Uterus (tissue), 4 donors: ENCODE data around the gene EPHA10. TPM values are rescaled to one million over a fixed set of nuclear protein-coding genes. Genes with fewer than 3 reads are reported as not detected.

Experiments used
- DNase-seq, 2 donors: peaks; one replicate each; pipeline ENCODE4 v3.0.0-alpha.2; 2019 to 2020
- H3K27ac ChIP-seq, 2 donors: fragments of 200-600 bp; sonication (generic); 1 replicate in 1 of 2; 2 replicates in 1 of 2; pipeline ENCODE4 v1.5.1; 2016 to 2018
- H3K27me3 ChIP-seq, 2 donors: fragments of 200-600 bp; sonication (generic); one replicate each; pipeline ENCODE4 v1.5.1; 2018 to 2019; ENCODE audit warnings: control low read depth in 1 of 2
- H3K36me3 ChIP-seq, 2 donors: fragments of 200-600 bp; sonication (generic); one replicate each; pipeline ENCODE4 v1.5.1; 2019; ENCODE audit warnings: control low read depth in 1 of 2
- H3K4me1 ChIP-seq, 2 donors: fragments of 200-600 bp; sonication (generic); one replicate each; pipeline ENCODE4 v1.5.1; 2018 to 2019; ENCODE audit warnings: control low read depth in 1 of 2
- H3K4me3 ChIP-seq, 2 donors: fragments of 200-600 bp; sonication (generic); 1 replicate in 1 of 2; 2 replicates in 1 of 2; pipeline ENCODE4 v1.5.1; 2018 to 2019; ENCODE audit warnings: mild to moderate bottlenecking in 1 of 2
- H3K9me3 ChIP-seq, 2 donors: fragments of 200-600 bp; sonication (generic); one replicate each; pipeline ENCODE4 v1.5.1; 2019; ENCODE audit warnings: control low read depth in 1 of 2
- POLR2A ChIP-seq, 2 donors: fragments of 450-650 bp; IDR thresholded peaks; one replicate each; pipeline ENCODE4 v1.6.1; 2016; ENCODE audit warnings: antibody characterized with exemption in 2 of 2, mild to moderate bottlenecking in 1 of 2, moderate library complexity in 1 of 2
- intact Hi-C: fragments of 100-400 bp; cut with DNase I; formaldehyde crosslinking; loops from one replicate; pipeline ENCODE4 v1.15.1; 2023; ENCODE audit warnings: low total_unique reads
- total RNA-seq, 4 donors: library from RNA; depleted of rRNA in 3 of 4; stranded (reverse); fragments of >200 nt in 3 of 4; gene quantifications; one replicate each; pipeline versions ENCODE4 v1.1.0 to v1.2.4, GENCODE V29; 2014 to 2023
- TF ChIP-seq, protein P1 (sequence below), 4 experiments: fragments of 200-600 bp in 2 of 4; fragments of 450-650 bp in 2 of 4; sonication (generic) in 2 of 4; IDR thresholded peaks; one replicate each; pipeline ENCODE4 v1.5.1; 2016 to 2019; ENCODE audit warnings: antibody characterized with exemption in 4 of 4, mild to moderate bottlenecking in 2 of 4, moderate library complexity in 1 of 4
- donor health status: DM: yes; HTN: yes; CAD: no.

Gene EPHA10
- total RNA-seq, 4 donors from 2014 or later = 0.41 to 0.67 TPM; not detected in 2

- Histone ChIP-seq H3K36me3 (no peaks in the 10 kb centered on the region), H3K27me3 (no peaks in the 10 kb centered on the region), H3K27ac (peak overlapping the region; percentile 84 to 87), H3K4me1 (peaks cover 15 to 21% of the 10 kb centered on the region in 2 donors), H3K4me3 (no peak overlapping the region), H3K9me3 (no peaks in the 10 kb centered on the region)
- no peak for DNase-seq
- intact Hi-C loops = loop anchor here (5.0 kb wide), 1 partner anchor 71 kb away; no protein-coding TSS in a partner anchor
- no peak for TF ChIP-seq POLR2A (IDR thresholded peaks at IDR 0.05)
- TF ChIP-seq, protein P1, sequence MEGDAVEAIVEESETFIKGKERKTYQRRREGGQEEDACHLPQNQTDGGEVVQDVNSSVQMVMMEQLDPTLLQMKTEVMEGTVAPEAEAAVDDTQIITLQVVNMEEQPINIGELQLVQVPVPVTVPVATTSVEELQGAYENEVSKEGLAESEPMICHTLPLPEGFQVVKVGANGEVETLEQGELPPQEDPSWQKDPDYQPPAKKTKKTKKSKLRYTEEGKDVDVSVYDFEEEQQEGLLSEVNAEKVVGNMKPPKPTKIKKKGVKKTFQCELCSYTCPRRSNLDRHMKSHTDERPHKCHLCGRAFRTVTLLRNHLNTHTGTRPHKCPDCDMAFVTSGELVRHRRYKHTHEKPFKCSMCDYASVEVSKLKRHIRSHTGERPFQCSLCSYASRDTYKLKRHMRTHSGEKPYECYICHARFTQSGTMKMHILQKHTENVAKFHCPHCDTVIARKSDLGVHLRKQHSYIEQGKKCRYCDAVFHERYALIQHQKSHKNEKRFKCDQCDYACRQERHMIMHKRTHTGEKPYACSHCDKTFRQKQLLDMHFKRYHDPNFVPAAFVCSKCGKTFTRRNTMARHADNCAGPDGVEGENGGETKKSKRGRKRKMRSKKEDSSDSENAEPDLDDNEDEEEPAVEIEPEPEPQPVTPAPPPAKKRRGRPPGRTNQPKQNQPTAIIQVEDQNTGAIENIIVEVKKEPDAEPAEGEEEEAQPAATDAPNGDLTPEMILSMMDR (IDR thresholded peaks at IDR 0.05) = no peak
Measured at GRCh38 chr1:37677808-37678207, 87.1 kb downstream of the EPHA10 start.

DNA sequence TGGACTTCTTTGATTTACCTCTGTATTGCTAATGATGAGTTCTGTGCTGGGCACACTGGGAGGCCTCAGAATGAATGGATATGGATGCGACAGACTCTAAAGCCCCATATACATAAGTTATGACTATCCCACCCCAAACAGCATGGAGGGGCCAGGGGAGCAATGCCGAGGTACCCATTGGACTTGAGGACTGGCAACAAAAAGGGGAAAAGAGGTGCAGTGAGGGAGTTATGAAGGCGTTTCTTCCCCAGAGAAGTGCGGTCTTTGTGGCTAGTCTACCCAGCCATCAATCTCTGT, 87.8 kb downstream of the EPHA10 start:
- Histone ChIP-seq H3K27me3 (no peaks in the 10 kb centered on the region), H3K27ac (peak overlapping the region; percentile 84 to 87), H3K4me3 (no peak overlapping the region), H3K9me3 (no peaks in the 10 kb centered on the region), H3K4me1 (peaks cover 15 to 21% of the 10 kb centered on the region in 2 donors), H3K36me3 (no peaks in the 10 kb centered on the region)
- DNase-seq = no peak
- TF ChIP-seq POLR2A (IDR thresholded peaks at IDR 0.05) = no peak
- TF ChIP-seq, protein P1 (IDR thresholded peaks at IDR 0.05) = no peak
- intact Hi-C loops = loop anchor here (5.0 kb wide), 1 partner anchor 70 kb away; no protein-coding TSS in a partner anchor

DNA sequence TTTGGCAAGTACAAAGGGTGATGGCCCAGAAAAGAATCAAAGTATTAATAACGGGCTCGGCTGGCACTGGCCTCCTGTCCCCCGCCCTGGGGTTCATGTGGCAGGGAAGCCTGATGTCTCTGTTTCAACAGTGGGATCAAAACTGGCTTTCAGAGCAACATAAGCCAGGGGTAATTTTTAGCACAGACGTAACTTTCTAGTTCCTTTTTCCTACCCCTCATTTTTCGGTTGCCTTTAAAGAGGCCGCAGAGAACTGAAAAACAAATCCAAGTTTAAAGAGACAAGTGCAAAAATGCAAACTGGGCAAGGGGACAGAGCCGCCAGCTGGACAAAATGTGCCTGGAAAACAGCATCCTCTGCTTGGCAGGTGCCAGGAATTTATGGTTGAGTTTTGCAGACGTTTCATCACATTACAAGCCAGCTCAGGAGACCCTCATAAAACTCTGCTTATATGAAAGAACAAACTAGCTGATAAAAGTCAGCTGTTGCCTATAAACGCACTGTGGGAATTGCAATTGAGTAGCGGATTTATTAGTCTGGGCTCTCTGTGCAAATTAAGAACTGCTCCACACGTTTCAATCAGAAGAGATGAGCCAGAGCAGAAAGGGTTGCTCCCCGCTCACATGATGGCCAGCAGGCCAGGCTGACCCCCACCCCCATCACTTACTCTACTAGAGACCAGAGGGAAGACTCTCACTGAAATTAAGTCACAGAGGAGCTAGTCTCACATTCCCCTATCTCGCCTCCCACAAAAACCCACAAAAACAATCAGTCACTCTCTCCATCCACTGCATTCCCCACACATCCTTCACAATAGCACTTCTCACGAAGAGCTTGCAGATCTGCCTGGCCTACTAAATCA, 88.4 kb downstream of the EPHA10 start:
- H3K4me3 ChIP-seq = no peak overlapping the region
- TF ChIP-seq, protein P1 (IDR thresholded peaks at IDR 0.05) = peak in 2 of 4 experiments; percentile 24 to 28
- TF ChIP-seq POLR2A (IDR thresholded peaks at IDR 0.05) = no peak
- H3K27ac ChIP-seq = peak overlapping the region; percentile 84 to 87
- H3K4me1 ChIP-seq = peaks cover 15 to 21% of the 10 kb centered on the region in 2 donors
- intact Hi-C loops = loop anchor here (5.0 kb wide), 1 partner anchor 69 kb away; no protein-coding TSS in a partner anchor
- H3K9me3 ChIP-seq = no peaks in the 10 kb centered on the region
- no peaks in the 10 kb centered on the region for H3K27me3 ChIP-seq
- no peaks in the 10 kb centered on the region for H3K36me3 ChIP-seq
- DNase-seq = peak; percentile 84 to 85

GRCh38 chr1:37673920-37674319, 91.0 kb downstream of the EPHA10 start:
- DNase-seq = no peak
- Histone ChIP-seq H3K36me3 (no peaks in the 10 kb centered on the region), H3K27me3 (no peaks in the 10 kb centered on the region), H3K4me3 (no peak overlapping the region), H3K4me1 (peaks cover 15 to 21% of the 10 kb centered on the region in 2 donors), H3K9me3 (no peaks in the 10 kb centered on the region), H3K27ac (no peak overlapping the region)
- TF ChIP-seq, protein P1 (IDR thresholded peaks at IDR 0.05) = no peak
- no peak for TF ChIP-seq POLR2A (IDR thresholded peaks at IDR 0.05)
- intact Hi-C loops = no loop called here

DNA sequence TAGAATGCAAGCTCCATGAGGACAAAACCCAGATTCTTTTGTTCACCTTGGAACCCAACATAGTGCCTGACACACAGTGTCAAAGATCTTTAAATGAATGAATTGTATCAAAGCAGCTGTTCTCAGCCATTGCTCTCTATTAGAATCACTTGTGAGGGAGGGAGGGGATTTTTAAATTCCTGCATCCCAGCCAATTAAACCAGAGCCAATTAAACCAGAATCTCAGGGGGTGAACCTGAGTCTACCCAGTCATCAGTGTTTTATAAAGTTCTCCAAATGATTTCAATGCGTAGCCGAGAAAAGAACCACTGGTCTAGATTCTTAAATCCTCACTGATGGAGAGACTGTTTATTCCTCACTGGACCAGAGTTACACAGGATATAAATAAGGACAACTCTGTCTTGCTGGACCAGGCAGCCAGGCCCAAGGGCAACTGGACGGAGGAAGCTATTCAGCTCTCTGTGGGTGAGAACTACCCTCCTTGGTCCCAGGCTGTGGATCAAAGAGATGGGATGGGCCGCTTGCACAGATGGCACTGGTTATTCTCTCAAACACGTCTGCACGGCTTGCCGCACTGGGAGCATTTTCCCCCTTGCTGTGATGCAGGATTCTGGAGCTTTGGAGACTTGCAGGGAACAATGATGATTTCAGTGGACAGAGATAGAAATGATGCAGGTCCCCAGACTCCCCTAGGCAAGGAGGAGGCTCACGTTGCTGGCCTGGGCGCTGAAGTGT, 92.6 kb downstream of the EPHA10 start:
- DNase-seq = no peak
- Histone ChIP-seq H3K27me3 (no peaks in the 10 kb centered on the region), H3K36me3 (no peaks in the 10 kb centered on the region), H3K27ac (no peak overlapping the region), H3K4me1 (peaks cover 12 to 16% of the 10 kb centered on the region in 2 donors), H3K4me3 (no peak overlapping the region), H3K9me3 (no peaks in the 10 kb centered on the region)
- intact Hi-C loops = no loop called here
- TF ChIP-seq, protein P1 (IDR thresholded peaks at IDR 0.05) = no peak
- no peak for TF ChIP-seq POLR2A (IDR thresholded peaks at IDR 0.05)
